Smooth muscle cell (in vitro differentiated cells): ENCODE measurements around the gene B4GAT1. TPM values are rescaled to one million over a fixed set of nuclear protein-coding genes. Genes with fewer than 3 reads are reported as not detected.

ENCODE experiments used
- DNase-seq: peaks from one replicate; lab custom pipeline; 2025; ENCODE audit not compliant: unreplicated experiment; lab: John Stamatoyannopoulos, UW
- H2AFZ ChIP-seq: fragments of 200-600 bp; sonication (generic); 2 replicates; pipeline ENCODE4 v1.6.0; 2016; ENCODE audit warnings: antibody characterized with exemption, low read depth, mild to moderate bottlenecking
- H3F3A ChIP-seq: fragments of 200-600 bp; sonication (generic); 2 replicates; pipeline ENCODE4 v1.6.0; 2017; ENCODE audit warnings: antibody characterized with exemption, low read depth
- H3K27ac ChIP-seq: fragments of 200-600 bp; sonication (generic); 2 replicates; pipeline ENCODE4 v1.5.1; 2016; ENCODE audit warnings: low read depth, mild to moderate bottlenecking
- H3K27me3 ChIP-seq: fragments of 200-600 bp; sonication (generic); 2 replicates; pipeline ENCODE4 v1.6.1; 2016; ENCODE audit warnings: low read depth, mild to moderate bottlenecking
- H3K36me3 ChIP-seq: fragments of 200-600 bp; sonication (generic); 2 replicates; pipeline ENCODE4 v1.5.1; 2016; ENCODE audit warnings: low read depth
- H3K4me1 ChIP-seq: fragments of 200-600 bp; sonication (generic); 2 replicates; pipeline ENCODE4 v1.5.1; 2016; ENCODE audit warnings: low read depth
- H3K4me2 ChIP-seq: fragments of 200-600 bp; sonication (generic); 2 replicates; pipeline ENCODE4 v1.6.0; 2016; ENCODE audit warnings: mild to moderate bottlenecking
- H3K4me3 ChIP-seq: fragments of 200-600 bp; sonication (generic); 2 replicates; pipeline ENCODE4 v1.5.1; 2016; ENCODE audit warnings: mild to moderate bottlenecking
- H3K79me2 ChIP-seq: fragments of 200-600 bp; sonication (generic); 2 replicates; pipeline ENCODE4 v1.6.0; 2016; ENCODE audit warnings: low read depth, mild to moderate bottlenecking
- H3K9ac ChIP-seq: fragments of 200-600 bp; sonication (generic); 2 replicates; pipeline ENCODE4 v1.6.0; 2016; ENCODE audit warnings: low read depth
- H3K9me3 ChIP-seq: fragments of 200-600 bp; sonication (generic); replicated peaks from 2 replicates; pipeline ENCODE4 v1.5.1; 2016; ENCODE audit warnings: low read depth
- H4K20me1 ChIP-seq: fragments of 200-600 bp; sonication (generic); 2 replicates; pipeline ENCODE4 v1.6.0; 2016; ENCODE audit warnings: low read depth
- WGBS: methylation state at CpG from one replicate; pipeline ENCODE4 v1.1.7; 2016; ENCODE audit warnings: low lambda C conversion rate; 5-methylcytosine and 5-hydroxymethylcytosine counted together
- polyA plus RNA-seq: library from polyadenylated mRNA; unstranded; fragments of >200 nt; fragmentation: Nextera tagmentation; extraction: Ambion mirVana; gene quantifications from 2 replicates; pipeline ENCODE4 v1.2.1, GENCODE V29; 2016
- total RNA-seq: library from RNA; depleted of rRNA; stranded (reverse); fragments of >200 nt; gene quantifications from 2 replicates; pipeline ENCODE4 v1.2.3, GENCODE V29; 2014
- TF ChIP-seq, protein P1 (sequence below): fragments of 200-600 bp; sonication (generic); IDR thresholded peaks from 2 replicates; pipeline ENCODE4 v1.5.1; 2017; ENCODE audit warnings: borderline replicate concordance, mild to moderate bottlenecking, antibody characterized with exemption; ENCODE audit not compliant: insufficient read depth, poor library complexity, severe bottlenecking

B4GAT1 gene
- total and polyA plus RNA-seq, 2 experiments from 2014 or later, result 27.1 to 35.1 TPM

- DNase-seq, result no peak
- 82% methylated on average over 14 of the region's 14 CpGs for WGBS
- Histone ChIP-seq H3K4me3 (no peak overlapping the region), H3F3A (peaks cover 16% of the 10 kb centered on the region), H3K4me1 (peaks cover 26% of the 10 kb centered on the region), H3K36me3 (no peaks in the 10 kb centered on the region), H3K9me3 (no peaks in the 10 kb centered on the region), H3K4me2 (no peak overlapping the region), H4K20me1 (peaks cover 4% of the 10 kb centered on the region), H3K9ac (no peak overlapping the region), H3K27ac (peak overlapping the region; percentile 31), H3K79me2 (peaks cover 29% of the 10 kb centered on the region), H2AFZ (no peak overlapping the region), H3K27me3 (no peaks in the 10 kb centered on the region)
- TF ChIP-seq, protein P1, sequence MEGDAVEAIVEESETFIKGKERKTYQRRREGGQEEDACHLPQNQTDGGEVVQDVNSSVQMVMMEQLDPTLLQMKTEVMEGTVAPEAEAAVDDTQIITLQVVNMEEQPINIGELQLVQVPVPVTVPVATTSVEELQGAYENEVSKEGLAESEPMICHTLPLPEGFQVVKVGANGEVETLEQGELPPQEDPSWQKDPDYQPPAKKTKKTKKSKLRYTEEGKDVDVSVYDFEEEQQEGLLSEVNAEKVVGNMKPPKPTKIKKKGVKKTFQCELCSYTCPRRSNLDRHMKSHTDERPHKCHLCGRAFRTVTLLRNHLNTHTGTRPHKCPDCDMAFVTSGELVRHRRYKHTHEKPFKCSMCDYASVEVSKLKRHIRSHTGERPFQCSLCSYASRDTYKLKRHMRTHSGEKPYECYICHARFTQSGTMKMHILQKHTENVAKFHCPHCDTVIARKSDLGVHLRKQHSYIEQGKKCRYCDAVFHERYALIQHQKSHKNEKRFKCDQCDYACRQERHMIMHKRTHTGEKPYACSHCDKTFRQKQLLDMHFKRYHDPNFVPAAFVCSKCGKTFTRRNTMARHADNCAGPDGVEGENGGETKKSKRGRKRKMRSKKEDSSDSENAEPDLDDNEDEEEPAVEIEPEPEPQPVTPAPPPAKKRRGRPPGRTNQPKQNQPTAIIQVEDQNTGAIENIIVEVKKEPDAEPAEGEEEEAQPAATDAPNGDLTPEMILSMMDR, result no peak
Measured at GRCh38 chr11:66339686-66340483, 7.5 kb downstream of the B4GAT1 start.

DNA sequence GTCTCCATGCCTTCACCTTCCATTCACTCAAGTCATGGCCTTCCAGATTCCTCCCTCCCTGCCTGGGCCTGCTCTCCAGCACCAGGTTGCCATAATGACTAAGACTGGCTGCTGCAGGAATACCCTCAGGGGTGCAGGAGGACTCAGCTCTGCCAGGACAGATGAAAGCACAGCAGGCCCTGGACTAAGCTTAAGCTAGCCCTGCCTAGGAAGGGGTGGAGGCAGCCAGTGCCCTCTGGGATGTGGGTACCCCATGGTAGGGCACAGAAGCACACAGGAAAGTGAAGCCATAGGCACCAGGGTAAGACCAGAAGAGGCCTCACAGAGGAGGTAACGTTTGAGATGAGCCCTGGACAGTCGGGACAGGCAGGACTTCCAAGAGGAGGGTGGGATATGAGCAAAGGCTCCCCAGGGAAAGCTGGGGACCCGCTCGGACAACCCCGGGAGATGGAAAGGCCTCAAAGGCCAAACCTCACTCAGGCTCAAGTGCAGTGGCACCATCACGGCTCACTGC is 8.2 kb downstream of the B4GAT1 start:
- peak overlapping the region; percentile 31 for H3K27ac ChIP-seq
- WGBS, result 91% methylated on average over 6 of the region's 6 CpGs
- H3F3A ChIP-seq, result peaks cover 16% of the 10 kb centered on the region
- no peak for DNase-seq
- peaks cover 23% of the 10 kb centered on the region for H3K4me1 ChIP-seq
- TF ChIP-seq, protein P1, result no peak
- H3K9me3 ChIP-seq, result no peaks in the 10 kb centered on the region
- H2AFZ ChIP-seq, result no peak overlapping the region
- H4K20me1 ChIP-seq, result peaks cover 4% of the 10 kb centered on the region
- H3K9ac ChIP-seq, result no peak overlapping the region
- no peaks in the 10 kb centered on the region for H3K27me3 ChIP-seq
- H3K4me3 ChIP-seq, result no peak overlapping the region
- peaks cover 28% of the 10 kb centered on the region for H3K79me2 ChIP-seq
- no peak overlapping the region for H3K4me2 ChIP-seq
- no peaks in the 10 kb centered on the region for H3K36me3 ChIP-seq

DNA sequence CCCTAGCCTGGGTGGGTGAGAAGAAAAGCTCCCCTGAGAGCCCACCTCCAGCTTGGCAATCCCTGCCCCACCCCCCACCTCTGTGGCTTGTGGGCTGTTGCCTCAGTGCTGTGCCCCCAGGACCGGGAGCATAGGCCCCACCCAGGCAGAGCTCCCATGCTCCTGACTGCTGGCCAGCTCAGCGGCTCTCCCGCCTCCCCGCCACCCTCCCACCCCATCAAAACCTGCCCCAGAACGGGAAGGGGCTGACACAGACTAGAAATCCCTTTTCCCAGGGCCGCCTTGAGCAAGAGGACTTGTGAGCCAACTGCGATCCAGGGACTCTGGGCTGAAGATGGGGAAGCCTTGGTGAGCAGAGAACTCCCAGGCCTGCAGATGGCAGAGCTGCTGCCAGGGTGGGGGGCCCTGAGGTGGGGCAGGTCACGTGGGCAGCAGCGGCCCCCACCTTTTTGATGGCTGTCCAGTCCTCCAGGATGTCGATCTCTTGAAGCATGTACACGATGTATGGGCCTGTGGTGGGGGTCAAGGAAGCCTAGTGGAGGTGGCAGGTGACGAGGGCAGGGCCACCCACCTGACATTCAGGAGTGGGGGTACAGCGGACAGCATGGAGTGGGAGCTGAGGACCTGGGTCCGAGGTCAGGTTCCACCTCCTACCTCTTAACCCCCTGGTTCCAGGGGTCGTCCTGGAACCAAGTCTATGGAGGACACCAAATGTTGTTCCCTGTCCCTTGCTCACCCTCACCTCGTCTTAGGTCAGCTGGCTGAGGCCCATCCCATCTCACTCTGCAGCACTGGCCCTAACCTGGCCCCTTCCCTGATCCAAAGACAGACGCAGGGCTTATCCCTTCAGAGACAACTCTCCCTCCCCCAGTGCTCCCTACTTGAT is 8.9 kb downstream of the B4GAT1 start:
- no peaks in the 10 kb centered on the region for H3K9me3 ChIP-seq
- DNase-seq, result no peak
- TF ChIP-seq, protein P1, result no peak
- H3K27ac ChIP-seq, result peak overlapping the region; percentile 98
- no peak overlapping the region for H2AFZ ChIP-seq
- H3K27me3 ChIP-seq, result no peaks in the 10 kb centered on the region
- peaks cover 16% of the 10 kb centered on the region for H3K4me1 ChIP-seq
- no peak overlapping the region for H3K4me2 ChIP-seq
- WGBS, result 91% methylated on average over 16 of the region's 17 CpGs
- H4K20me1 ChIP-seq, result peaks cover 4% of the 10 kb centered on the region
- H3K9ac ChIP-seq, result no peak overlapping the region
- no peaks in the 10 kb centered on the region for H3K36me3 ChIP-seq
- H3F3A ChIP-seq, result peaks cover 16% of the 10 kb centered on the region
- peaks cover 21% of the 10 kb centered on the region for H3K79me2 ChIP-seq
- H3K4me3 ChIP-seq, result no peak overlapping the region
